ENCODE results near the gene SFXN3.
A peak's percentile ranks its signal among the peaks of the same experiment; 100 is the strongest.

Gene SFXN3

GRCh38 chr10:100989088-100989487 is 41.9 kb upstream of the SFXN3 start:
- no peak overlapping the region for H3K27ac ChIP-seq (ENCODE audit: poor library complexity, severe bottlenecking)
- no peaks in the 10 kb centered on the region for H3K27me3 ChIP-seq (ENCODE audit: insufficient read depth, poor library complexity, severe bottlenecking)
- peaks cover 7% of the 10 kb centered on the region for H3K4me1 ChIP-seq (ENCODE audit: insufficient read depth, poor library complexity, severe bottlenecking)
- no peak for DNase-seq (ENCODE audit: low spot score)
- peaks cover 57% of the 10 kb centered on the region for H3K36me3 ChIP-seq (ENCODE audit: low read depth)
- no peak overlapping the region for H3K4me3 ChIP-seq (ENCODE audit: severe bottlenecking)
- H3K9me3 ChIP-seq (ENCODE audit: severe bottlenecking): no peaks in the 10 kb centered on the region
- ATAC-seq (ENCODE audit: low read depth): no peak
- no peak for TF ChIP-seq CTCF (IDR thresholded peaks at IDR 0.05; ENCODE audit: poor library complexity, severe bottlenecking)

GRCh38 chr10:100993986-100994708 is 36.9 kb upstream of the SFXN3 start:
- no peaks in the 10 kb centered on the region for H3K9me3 ChIP-seq (ENCODE audit: severe bottlenecking)
- no peaks in the 10 kb centered on the region for H3K4me1 ChIP-seq (ENCODE audit: insufficient read depth, poor library complexity, severe bottlenecking)
- DNase-seq (ENCODE audit: low spot score): no peak
- H3K27me3 ChIP-seq (ENCODE audit: insufficient read depth, poor library complexity, severe bottlenecking): no peaks in the 10 kb centered on the region
- no peak overlapping the region for H3K4me3 ChIP-seq (ENCODE audit: severe bottlenecking)
- peaks cover 44% of the 10 kb centered on the region for H3K36me3 ChIP-seq (ENCODE audit: low read depth)
- no peak for ATAC-seq (ENCODE audit: low read depth)
- H3K27ac ChIP-seq (ENCODE audit: poor library complexity, severe bottlenecking): no peak overlapping the region
- TF ChIP-seq CTCF (IDR thresholded peaks at IDR 0.05; ENCODE audit: poor library complexity, severe bottlenecking): peak; percentile 79

- H3K36me3 ChIP-seq (ENCODE audit: low read depth): peaks cover 34% of the 10 kb centered on the region
- H3K9me3 ChIP-seq (ENCODE audit: severe bottlenecking): no peaks in the 10 kb centered on the region
- H3K27ac ChIP-seq (ENCODE audit: poor library complexity, severe bottlenecking): no peak overlapping the region
- no peaks in the 10 kb centered on the region for H3K4me1 ChIP-seq (ENCODE audit: insufficient read depth, poor library complexity, severe bottlenecking)
- H3K27me3 ChIP-seq (ENCODE audit: insufficient read depth, poor library complexity, severe bottlenecking): no peaks in the 10 kb centered on the region
- ATAC-seq (ENCODE audit: low read depth) (no peak), DNase-seq (ENCODE audit: low spot score) (no peak)
- H3K4me3 ChIP-seq (ENCODE audit: severe bottlenecking): no peak overlapping the region
- TF ChIP-seq CTCF (IDR thresholded peaks at IDR 0.05; ENCODE audit: poor library complexity, severe bottlenecking): no peak
These were observed 35.9 kb upstream of the SFXN3 start for GRCh38 chr10:100995181-100995580.

GRCh38 chr10:100996678-100997359 is 34.2 kb upstream of the SFXN3 start:
- DNase-seq (ENCODE audit: low spot score) (no peak), ATAC-seq (ENCODE audit: low read depth) (peak; percentile 22)
- H3K4me1 ChIP-seq (ENCODE audit: insufficient read depth, poor library complexity, severe bottlenecking): peaks cover 8% of the 10 kb centered on the region
- no peaks in the 10 kb centered on the region for H3K9me3 ChIP-seq (ENCODE audit: severe bottlenecking)
- H3K27ac ChIP-seq (ENCODE audit: poor library complexity, severe bottlenecking): peak overlapping the region; percentile 91
- TF ChIP-seq CTCF (IDR thresholded peaks at IDR 0.05; ENCODE audit: poor library complexity, severe bottlenecking): no peak
- H3K36me3 ChIP-seq (ENCODE audit: low read depth): peaks cover 19% of the 10 kb centered on the region
- H3K27me3 ChIP-seq (ENCODE audit: insufficient read depth, poor library complexity, severe bottlenecking): no peaks in the 10 kb centered on the region
- H3K4me3 ChIP-seq (ENCODE audit: severe bottlenecking): peak overlapping the region; percentile 68

Measured in RWPE2 (cell line).